ENCODE data around the gene PARD6A.

Gene PARD6A

DNA sequence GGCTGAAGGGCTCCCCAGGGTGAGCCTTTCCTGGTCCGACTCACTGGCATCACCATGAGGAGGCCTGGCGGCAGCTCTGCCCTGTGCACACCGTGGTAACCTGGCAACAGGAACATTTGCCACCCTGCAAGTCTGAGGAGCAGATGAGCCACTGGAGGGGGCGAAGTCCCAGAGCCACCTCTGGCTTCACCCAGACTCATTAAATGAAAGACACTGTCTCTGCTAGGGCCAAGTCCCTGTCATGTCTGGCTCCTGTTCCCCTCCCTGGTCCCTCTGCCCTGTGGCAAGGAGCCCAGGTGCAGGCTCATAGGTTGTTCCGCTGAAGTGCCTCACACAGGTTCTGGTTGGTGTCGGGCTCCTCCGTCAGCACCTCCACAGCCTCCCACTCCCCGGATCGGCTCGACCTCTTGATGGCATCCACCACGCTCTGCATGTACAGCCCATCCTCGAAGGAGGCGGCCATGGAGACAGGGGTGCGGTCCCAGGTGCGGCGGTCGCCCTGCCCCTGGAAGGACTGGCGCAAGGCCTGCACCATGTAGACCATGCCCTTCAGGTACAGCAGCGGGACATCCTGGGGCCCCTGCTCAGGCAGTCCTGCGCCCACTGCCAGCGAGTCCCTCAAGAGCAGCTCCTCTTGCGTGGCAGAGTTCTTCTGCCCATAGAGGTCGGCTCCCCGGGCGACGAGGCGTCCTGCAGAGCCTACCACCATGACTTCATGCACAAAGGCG, 14.3 kb downstream of the PARD6A start:
- Histone ChIP-seq H3K9ac (ENCODE audit: insufficient read length) (no peak overlapping the region), H3K4me3 (no peak overlapping the region), H3K36me3 (ENCODE audit: insufficient read depth, low read length) (no peaks in the 10 kb centered on the region), H3K9me3 (ENCODE audit: low read depth, low read length) (no peaks in the 10 kb centered on the region), H3K27ac (no peak overlapping the region)
- TF ChIP-seq EZH2 (IDR thresholded peaks at IDR 0.05) (no peak), FOXP2 (optimal IDR thresholded peaks at IDR 0.05; ENCODE audit: control extremely low read depth, extremely low read length, insufficient read depth) (no peak), POLR2AphosphoS5 (IDR thresholded peaks at IDR 0.05; ENCODE audit: borderline replicate concordance, low read depth, low read length) (no peak)
- no peak for DNase-seq (ENCODE audit: low read depth, low spot score)

DNA sequence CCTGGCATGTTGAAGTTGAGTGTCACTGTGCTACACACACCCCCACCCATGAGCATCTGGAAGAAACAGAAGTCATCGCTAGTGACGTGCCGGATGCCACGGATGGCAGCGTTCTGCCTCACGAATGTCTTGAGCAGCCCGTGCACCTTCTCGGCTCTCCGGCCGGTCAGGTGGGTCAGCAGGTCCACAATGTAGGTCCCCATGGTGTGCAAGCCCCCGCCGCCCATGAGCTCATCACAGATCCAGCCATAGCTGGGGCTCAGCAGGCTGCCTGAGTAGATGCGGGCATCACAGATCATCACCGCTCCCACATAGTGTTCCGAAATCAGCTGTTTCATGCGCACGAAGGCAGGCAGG, 14.8 kb downstream of the PARD6A start:
- no peak overlapping the region for H3K9ac ChIP-seq (ENCODE audit: insufficient read length)
- DNase-seq (ENCODE audit: low read depth, low spot score), result no peak
- no peaks in the 10 kb centered on the region for H3K9me3 ChIP-seq (ENCODE audit: low read depth, low read length)
- TF ChIP-seq FOXP2 (optimal IDR thresholded peaks at IDR 0.05; ENCODE audit: control extremely low read depth, extremely low read length, insufficient read depth), result no peak
- no peak for TF ChIP-seq POLR2AphosphoS5 (IDR thresholded peaks at IDR 0.05; ENCODE audit: borderline replicate concordance, low read depth, low read length)
- TF ChIP-seq EZH2 (IDR thresholded peaks at IDR 0.05), result no peak
- no peak overlapping the region for H3K4me3 ChIP-seq
- no peak overlapping the region for H3K27ac ChIP-seq
- H3K36me3 ChIP-seq (ENCODE audit: insufficient read depth, low read length), result no peaks in the 10 kb centered on the region

DNA sequence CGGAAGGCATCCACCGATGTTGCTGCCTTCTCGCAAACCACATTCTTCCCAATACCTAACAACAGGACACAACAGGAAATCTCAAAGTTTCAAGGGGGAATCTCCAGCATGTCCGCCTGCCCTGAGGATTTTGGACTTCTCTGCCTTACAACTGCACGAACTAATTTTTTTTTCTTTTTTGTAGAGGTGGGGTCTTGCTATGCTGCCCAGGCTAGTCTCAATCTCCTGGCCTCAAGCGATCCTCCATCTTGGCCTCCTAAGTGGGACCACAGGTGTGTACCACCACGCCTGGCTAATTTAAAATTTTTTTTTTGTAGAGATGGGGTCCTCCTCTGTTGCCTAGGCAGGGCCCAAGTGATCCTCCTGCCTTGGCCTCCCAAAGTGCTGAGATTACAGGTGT, 15.2 kb downstream of the PARD6A start:
- Histone ChIP-seq H3K27ac (no peak overlapping the region), H3K4me3 (no peak overlapping the region), H3K9ac (ENCODE audit: insufficient read length) (no peak overlapping the region)

DNA sequence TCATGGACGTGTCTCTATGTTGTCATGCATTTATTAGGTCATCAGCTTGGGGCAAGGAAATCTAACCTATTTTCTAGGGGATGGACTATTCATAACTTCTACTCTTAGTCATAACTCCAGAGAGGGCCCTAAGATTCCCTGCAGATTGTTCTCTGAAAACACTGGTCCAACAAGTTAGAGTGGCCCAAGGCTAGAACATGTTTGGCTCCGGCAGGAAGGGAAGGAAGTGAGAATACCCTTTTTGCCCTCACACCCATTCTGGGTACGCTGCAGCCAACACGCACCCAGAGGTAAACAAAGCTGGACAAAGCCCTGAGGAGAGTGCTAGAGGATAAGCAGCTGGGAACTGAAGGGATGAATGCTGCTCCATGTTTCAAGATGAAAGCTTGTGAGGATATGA, 15.8 kb downstream of the PARD6A start:
- H3K36me3 ChIP-seq (ENCODE audit: insufficient read depth, low read length), result no peaks in the 10 kb centered on the region
- H3K9ac ChIP-seq (ENCODE audit: insufficient read length), result no peak overlapping the region
- no peak for DNase-seq (ENCODE audit: low read depth, low spot score)
- TF ChIP-seq POLR2AphosphoS5 (IDR thresholded peaks at IDR 0.05; ENCODE audit: borderline replicate concordance, low read depth, low read length), result no peak
- TF ChIP-seq EZH2 (IDR thresholded peaks at IDR 0.05), result no peak
- no peak for TF ChIP-seq FOXP2 (optimal IDR thresholded peaks at IDR 0.05; ENCODE audit: control extremely low read depth, extremely low read length, insufficient read depth)
- no peaks in the 10 kb centered on the region for H3K9me3 ChIP-seq (ENCODE audit: low read depth, low read length)
- H3K4me3 ChIP-seq, result no peak overlapping the region
- H3K27ac ChIP-seq, result no peak overlapping the region

More for the DNA sequence above, 15.2 kb downstream of the PARD6A start:
- no peak for DNase-seq (ENCODE audit: low read depth, low spot score)
- no peaks in the 10 kb centered on the region for H3K9me3 ChIP-seq (ENCODE audit: low read depth, low read length)
- TF ChIP-seq EZH2 (IDR thresholded peaks at IDR 0.05), result no peak
- H3K36me3 ChIP-seq (ENCODE audit: insufficient read depth, low read length), result no peaks in the 10 kb centered on the region

DNA sequence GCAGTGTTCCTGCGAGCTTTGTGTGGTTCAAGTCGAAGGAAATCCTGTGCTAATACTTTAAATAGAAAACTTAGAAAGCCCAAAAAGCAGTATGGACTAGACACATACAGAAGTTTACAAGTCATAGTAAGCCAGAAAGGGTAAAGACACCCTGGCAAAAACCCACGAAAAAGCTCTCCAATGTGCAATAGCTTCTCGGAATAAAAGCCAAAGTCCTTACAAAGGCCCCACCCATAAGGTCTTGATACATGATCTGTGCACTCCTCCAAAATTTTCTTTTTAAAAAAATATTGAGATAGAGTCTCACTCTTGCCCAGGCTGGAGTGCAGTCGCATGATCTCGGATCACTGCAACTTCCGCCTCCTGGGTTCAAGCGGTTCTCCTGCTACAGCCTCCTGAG, 16.2 kb downstream of the PARD6A start:
- Histone ChIP-seq H3K9me3 (ENCODE audit: low read depth, low read length) (no peaks in the 10 kb centered on the region), H3K27ac (no peak overlapping the region), H3K9ac (ENCODE audit: insufficient read length) (no peak overlapping the region), H3K36me3 (ENCODE audit: insufficient read depth, low read length) (no peaks in the 10 kb centered on the region), H3K4me3 (no peak overlapping the region)
- TF ChIP-seq POLR2AphosphoS5 (IDR thresholded peaks at IDR 0.05; ENCODE audit: borderline replicate concordance, low read depth, low read length) (no peak), FOXP2 (optimal IDR thresholded peaks at IDR 0.05; ENCODE audit: control extremely low read depth, extremely low read length, insufficient read depth) (no peak), EZH2 (IDR thresholded peaks at IDR 0.05) (no peak)
- DNase-seq (ENCODE audit: low read depth, low spot score), result no peak

DNA sequence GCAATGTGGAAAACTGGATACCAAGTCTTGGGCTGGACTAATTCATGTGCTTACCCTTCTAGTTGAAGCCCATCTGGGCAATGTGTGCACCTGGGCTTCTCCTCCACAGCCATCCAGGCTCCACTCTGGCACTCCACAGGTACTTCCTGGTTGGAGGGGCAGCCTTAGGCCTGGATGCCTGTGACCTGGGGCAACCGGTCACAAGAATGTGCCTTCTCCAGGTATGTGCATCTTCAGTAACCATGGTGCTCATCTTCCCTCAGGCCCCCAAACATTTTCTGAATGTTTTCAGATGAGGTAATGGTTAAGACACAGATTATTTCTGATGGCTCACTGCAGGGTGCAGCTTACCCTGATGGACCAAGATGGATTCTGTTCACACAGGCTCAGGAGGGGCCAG, 17.0 kb downstream of the PARD6A start:
- Histone ChIP-seq H3K36me3 (ENCODE audit: insufficient read depth, low read length) (no peaks in the 10 kb centered on the region), H3K27ac (no peak overlapping the region), H3K9ac (ENCODE audit: insufficient read length) (no peak overlapping the region), H3K9me3 (ENCODE audit: low read depth, low read length) (no peaks in the 10 kb centered on the region), H3K4me3 (no peak overlapping the region)
- DNase-seq (ENCODE audit: low read depth, low spot score), result no peak
- TF ChIP-seq POLR2AphosphoS5 (IDR thresholded peaks at IDR 0.05; ENCODE audit: borderline replicate concordance, low read depth, low read length) (no peak), EZH2 (IDR thresholded peaks at IDR 0.05) (no peak), FOXP2 (optimal IDR thresholded peaks at IDR 0.05; ENCODE audit: control extremely low read depth, extremely low read length, insufficient read depth) (no peak)

DNA sequence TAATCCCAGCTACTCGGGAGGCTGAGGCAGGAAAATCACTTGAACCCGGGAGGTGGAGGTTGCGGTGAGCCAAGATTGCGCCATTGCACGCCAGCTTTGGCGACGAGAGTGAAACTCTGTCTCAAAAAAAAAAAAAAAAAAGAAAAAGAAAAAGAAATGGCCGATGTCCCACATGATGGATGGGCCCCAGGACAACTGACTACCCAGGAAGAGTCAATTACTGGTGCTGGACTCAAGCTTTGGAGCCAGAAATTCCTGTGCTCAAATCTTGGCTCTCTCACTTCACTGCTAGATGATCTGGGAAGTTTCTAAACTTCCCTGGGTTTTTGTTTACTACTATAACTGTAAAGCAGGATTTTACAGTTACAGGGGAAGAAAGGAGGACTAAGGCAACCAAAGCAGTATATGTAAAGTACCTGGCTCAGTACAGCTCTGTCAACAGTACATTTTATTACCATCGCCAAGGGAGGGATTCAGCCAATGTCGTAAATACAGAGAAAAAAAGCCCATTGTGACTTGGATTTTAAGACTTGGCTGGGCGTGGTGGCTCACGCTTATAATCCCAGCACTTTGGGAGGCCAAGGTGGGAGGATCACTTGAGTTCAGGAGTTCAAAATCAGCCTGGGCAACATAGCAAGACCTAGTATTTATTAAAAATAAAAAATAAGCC, 17.7 kb downstream of the PARD6A start:
- TF ChIP-seq FOXP2 (optimal IDR thresholded peaks at IDR 0.05; ENCODE audit: control extremely low read depth, extremely low read length, insufficient read depth), result no peak
- no peak for DNase-seq (ENCODE audit: low read depth, low spot score)
- H3K36me3 ChIP-seq (ENCODE audit: insufficient read depth, low read length), result no peaks in the 10 kb centered on the region
- H3K4me3 ChIP-seq, result no peak overlapping the region
- H3K9me3 ChIP-seq (ENCODE audit: low read depth, low read length), result no peaks in the 10 kb centered on the region
- H3K9ac ChIP-seq (ENCODE audit: insufficient read length), result no peak overlapping the region
- H3K27ac ChIP-seq, result no peak overlapping the region

DNA sequence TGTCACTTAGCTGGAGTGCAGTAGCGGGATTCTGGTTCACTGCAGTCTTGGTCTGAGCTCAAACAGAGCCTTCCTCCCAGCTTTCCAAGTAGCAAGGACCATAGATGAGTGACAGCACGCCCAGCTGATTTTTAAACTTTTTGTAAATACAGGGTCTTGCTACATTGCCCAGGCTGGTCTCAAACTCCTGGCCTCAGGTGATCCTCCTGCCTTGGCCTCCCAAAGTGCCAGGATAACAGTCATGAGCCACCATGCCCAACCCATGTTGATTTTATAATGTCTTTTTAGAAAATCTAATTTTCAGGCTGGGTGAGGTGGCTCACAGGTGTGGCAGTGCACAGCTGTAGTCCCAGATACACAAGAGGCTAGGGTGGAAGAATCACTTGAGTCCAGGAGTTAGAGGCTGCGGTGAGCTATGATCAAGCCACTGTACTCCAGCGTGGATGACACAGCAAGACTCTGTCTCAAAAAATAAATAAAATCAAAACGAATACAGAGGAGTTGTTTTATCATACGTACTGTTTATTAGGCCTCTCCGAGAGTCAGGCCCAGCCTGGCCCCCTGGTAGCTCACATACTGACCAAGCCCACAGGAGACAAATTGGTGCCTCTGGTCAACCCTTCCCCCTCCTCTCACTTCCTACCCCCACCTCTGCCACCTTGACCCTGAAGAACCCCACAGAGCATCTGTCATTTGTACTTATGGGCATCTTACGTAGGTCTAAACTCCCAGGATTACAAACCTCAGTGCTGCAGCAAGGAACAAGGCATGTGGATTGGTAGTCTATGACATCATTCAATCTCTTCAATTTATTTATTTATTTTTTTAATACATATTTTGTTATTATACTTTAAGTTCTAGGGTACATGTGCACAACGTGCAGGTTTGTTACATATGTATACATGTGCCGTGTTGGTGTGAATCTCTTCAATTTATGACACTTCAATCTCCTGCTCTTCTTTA, 19.5 kb downstream of the PARD6A start:
- Histone ChIP-seq H3K4me3 (no peak overlapping the region), H3K9ac (ENCODE audit: insufficient read length) (no peak overlapping the region), H3K27ac (no peak overlapping the region), H3K9me3 (ENCODE audit: low read depth, low read length) (no peaks in the 10 kb centered on the region), H3K36me3 (ENCODE audit: insufficient read depth, low read length) (no peaks in the 10 kb centered on the region; the same call in 1 of the 2 replicates)
- DNase-seq (ENCODE audit: low read depth, low spot score), result no peak
- TF ChIP-seq EZH2 (IDR thresholded peaks at IDR 0.05) (no peak), FOXP2 (optimal IDR thresholded peaks at IDR 0.05; ENCODE audit: control extremely low read depth, extremely low read length, insufficient read depth) (no peak)

All from SK-N-MC (cell line).